GM21717 (cell line): ENCODE measurements around the gene HCN3.
"Not testable (repeated sequence)": the region's sequence is repeated elsewhere in the genome, so short reads cannot be mapped to it uniquely, and the experiment has no call there.

Experiments
- ATAC-seq: cut with Tn5 transposase; IDR thresholded peaks from one replicate; pipeline ENCODE4 v1.9.1; 2021; ENCODE audit warnings: mild to moderate bottlenecking, moderate library complexity; ENCODE audit not compliant: unreplicated experiment

The HCN3 gene

DNA sequence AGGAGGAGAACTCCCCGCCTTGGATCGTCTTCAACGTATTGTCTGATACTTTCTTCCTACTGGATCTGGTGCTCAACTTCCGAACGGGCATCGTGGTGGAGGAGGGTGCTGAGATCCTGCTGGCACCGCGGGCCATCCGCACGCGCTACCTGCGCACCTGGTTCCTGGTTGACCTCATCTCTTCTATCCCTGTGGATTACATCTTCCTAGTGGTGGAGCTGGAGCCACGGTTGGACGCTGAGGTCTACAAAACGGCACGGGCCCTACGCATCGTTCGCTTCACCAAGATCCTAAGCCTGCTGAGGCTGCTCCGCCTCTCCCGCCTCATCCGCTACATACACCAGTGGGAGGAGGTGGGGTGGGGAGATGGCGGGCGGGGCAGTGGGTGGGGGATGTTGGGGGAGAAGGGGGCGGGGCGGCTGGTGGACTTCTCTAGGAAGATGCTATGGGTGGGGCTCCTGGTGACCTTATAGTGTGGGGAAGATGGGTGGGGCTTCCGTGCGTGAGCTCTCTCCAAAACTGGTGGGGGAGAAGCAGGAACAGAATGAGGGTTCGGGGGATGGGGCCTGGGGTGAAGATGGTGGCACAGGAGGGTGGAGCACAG, 5.3 kb downstream of the HCN3 start:
- no peak for ATAC-seq

DNA sequence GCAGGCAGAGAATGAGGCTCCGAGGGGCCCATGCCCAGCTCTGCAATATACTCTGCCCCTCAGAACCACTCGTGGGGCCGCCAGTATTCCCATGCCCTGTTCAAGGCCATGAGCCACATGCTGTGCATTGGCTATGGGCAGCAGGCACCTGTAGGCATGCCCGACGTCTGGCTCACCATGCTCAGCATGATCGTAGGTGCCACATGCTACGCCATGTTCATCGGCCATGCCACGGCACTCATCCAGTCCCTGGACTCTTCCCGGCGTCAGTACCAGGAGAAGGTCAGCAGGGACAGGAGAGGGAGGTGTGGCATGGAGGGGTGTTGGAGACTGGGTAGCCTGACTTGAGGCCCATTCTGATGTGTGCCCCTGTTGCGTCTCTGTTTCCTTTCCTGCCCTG, 7.2 kb downstream of the HCN3 start:
- no peak for ATAC-seq

DNA sequence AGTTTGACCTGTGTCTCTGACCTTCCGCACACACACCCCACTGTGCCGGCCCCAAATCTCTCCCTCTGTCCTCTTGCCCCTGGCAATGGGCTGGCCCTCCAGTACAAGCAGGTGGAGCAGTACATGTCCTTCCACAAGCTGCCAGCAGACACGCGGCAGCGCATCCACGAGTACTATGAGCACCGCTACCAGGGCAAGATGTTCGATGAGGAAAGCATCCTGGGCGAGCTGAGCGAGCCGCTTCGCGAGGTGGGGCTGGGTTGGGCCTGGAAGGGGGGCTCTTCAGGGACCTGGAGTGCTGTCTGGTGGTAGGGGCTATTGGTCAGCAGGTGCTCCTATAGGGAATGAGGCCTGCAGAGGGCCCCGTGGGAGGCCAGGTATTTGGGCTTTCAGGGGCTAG, 7.8 kb downstream of the HCN3 start:
- no peak for ATAC-seq

DNA sequence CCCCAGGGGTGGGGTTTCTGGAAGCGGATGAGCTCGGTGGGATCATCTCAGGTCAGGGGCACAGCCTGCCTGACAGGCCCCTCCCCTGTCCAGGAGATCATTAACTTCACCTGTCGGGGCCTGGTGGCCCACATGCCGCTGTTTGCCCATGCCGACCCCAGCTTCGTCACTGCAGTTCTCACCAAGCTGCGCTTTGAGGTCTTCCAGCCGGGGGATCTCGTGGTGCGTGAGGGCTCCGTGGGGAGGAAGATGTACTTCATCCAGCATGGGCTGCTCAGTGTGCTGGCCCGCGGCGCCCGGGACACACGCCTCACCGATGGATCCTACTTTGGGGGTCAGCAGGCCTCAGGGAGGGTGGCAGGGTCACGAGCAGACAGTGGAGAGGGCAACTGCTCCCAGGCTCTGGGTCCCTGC, 8.4 kb downstream of the HCN3 start:
- no peak for ATAC-seq

DNA sequence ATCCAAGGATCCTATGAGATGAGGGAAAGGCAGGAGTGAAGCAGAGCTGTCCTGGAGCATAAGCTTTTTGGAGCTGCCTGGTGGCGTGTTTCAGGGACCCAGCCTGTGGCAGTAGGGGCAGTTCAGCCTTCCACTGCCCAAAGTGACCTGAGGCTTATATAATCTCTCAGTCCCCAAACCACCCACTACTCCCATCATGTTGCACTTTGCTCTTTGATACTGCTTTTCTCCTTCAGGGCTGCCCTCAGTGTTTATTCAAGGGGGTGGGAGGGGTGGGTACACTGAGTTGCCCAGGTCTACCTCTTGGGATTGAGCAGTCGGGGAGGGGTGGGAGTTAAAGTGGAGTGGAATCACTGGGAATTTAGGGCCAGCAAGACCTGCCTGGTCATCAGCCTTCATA, 9.3 kb downstream of the HCN3 start:
- ATAC-seq = no peak

DNA sequence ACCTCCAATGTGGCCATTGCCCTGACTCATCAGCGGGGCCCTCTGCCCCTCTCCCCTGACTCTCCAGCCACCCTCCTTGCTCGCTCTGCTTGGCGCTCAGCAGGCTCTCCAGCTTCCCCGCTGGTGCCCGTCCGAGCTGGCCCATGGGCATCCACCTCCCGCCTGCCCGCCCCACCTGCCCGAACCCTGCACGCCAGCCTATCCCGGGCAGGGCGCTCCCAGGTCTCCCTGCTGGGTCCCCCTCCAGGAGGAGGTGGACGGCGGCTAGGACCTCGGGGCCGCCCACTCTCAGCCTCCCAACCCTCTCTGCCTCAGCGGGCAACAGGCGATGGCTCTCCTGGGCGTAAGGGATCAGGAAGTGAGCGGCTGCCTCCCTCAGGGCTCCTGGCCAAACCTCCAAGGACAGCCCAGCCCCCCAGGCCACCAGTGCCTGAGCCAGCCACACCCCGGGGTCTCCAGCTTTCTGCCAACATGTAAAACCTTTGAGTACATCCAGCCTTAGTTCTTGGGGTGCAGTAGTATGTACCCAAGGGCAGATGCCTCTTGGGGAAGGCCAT, 10.8 kb downstream of the HCN3 start:
- ATAC-seq = no peak

DNA sequence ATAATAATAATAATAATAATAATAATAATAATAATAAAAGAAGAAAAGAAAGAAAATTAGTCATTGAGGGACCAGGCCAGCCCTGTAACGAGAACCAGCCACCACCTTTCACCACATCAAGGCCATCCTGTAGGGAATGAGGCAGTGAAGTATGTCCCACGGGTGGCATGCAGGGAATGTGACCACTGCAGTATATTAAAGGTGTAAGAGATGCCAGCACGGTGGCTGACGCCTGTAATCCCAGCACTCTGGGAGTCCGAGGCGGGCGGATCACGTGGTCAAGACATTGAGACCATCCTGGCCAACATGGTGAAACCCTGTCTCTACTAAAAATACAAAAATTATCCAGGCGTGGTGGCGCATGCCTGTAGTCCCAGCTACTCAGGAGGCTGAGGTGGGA, 13.7 kb downstream of the HCN3 start:
- not testable (repeated sequence) for ATAC-seq

DNA sequence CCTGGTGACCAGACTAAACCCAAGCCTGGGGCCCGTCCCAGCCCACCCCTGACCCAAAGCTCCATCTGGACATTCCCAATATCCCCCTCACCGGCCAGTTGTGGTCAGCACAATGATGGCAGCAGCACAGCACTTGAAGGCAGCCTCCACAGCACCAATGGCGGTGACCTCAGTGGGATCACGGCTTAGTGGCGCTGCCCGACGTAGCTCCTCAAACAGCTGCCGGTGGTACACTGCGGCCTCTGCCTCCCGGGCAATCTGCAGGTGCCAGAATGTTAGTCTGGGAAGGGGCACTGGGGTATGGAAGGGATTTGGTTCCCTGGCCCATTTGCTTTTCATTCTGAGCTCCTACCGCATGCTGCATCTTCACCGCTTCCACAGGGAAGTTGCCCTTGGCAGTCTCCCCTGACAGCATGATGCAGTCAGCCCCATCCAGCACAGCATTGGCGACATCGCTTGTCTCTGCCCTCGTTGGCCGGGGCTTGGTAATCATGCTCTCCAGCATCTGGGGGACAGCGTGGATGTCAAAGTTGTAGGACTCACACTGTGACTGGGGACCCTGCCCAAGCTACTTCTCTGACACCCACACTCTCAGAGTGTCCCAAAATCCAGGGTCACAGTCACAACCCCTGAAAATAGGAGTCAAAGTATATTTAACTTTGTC, 16.0 kb downstream of the HCN3 start:
- no peak for ATAC-seq

DNA sequence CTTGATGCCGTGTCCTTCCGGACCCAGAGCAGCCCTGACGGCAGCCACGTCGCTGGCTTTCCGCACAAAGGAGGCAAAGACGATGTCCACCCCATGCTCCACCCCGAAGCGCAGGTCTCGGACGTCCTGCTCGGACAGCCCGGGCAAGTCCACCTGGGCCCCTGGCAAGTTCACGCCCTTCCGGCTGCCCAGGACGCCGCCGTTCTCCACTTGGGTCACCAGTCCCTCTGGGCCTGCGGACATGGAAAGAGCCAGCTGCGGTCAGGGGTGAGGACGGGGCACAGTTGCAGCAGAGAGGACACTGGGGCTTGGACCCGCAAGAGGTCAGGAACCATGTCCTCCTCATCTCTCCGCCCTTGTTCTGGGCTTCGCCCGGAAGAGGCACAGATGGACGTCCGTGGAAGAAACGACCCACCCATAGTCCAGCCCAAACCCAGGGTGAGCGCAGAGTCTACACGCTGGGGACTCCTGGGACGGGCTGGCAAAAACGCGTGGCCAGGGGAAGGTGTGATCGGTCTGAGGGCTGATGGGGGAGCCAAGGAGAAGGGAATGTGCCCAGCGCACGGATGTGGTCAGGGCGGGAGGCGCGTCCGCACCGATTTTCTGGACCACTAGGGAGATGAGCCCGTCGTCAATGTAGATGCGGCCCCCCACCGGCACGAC, 17.4 kb downstream of the HCN3 start:
- no peak for ATAC-seq

DNA sequence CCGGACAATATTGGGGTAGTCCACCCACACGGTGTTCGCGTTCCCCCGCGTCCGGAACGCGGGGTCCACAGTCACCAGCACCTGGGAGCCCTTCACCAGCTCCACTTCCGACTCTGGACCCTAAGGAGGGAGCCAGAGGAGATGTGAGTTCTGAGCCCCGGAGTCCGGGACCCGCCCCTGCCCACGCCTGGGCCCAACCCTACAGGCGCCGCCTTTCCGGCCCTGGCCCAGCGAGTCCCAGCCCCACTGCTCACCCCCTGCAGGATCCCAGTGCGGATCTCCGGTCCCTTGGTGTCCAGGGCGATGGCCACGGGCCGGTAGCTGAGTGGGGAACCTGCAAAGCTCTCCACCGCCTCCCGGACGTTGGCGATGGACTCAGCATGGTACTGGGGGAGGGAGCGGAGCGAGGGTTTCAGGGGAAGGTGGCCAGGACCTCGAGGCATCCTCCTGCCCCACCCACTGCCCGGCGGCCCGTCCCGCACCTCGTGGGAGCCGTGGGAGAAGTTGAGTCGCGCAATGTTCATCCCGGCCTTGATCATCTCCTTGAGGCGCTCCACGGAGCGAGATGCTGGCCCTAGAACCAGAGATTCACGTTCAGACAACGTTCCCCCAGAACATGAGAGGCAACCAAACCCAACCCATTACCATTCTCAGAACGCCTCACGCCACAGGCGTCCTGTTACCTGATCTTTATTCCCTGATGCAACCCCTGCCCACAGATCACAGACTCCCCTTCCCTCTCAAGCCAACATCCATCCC, 18.1 kb downstream of the HCN3 start:
- ATAC-seq = no peak

DNA sequence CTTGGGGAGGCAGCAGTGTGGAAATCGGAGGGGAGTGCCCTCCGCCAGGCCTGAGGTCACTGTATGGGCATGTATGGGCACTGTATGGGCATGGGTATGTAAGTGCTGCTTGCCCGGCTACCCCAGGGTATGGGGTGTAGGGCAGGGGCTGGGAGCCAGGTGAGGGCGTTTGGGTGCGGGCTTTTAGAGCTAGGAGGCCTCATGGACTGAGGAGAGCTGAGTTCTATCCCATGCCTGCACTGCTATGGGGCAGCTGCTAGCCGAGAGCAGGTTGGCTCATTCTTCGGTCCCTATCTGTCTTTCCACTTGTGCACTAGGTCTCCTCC, 18.6 kb downstream of the HCN3 start:
- no peak for ATAC-seq

DNA sequence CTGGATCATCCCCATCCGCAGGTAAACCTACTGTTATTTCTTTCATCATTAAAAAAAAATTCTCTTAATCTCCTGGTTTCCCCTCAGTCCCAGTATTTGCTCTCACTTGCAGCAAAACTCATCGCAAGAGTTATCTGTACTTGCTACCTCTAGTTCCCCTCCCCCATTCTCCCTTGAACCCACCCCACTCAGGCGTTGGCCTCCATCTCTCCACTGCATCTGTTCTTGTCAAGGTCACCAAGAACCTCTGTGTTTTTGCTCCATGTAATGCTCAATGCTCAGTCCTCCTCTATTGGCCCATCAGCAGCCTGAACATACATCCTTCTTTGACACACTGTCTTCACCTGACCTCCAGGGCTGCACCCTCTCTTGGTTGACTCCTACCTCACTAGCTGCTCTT, 19.4 kb downstream of the HCN3 start:
- no peak for ATAC-seq

DNA sequence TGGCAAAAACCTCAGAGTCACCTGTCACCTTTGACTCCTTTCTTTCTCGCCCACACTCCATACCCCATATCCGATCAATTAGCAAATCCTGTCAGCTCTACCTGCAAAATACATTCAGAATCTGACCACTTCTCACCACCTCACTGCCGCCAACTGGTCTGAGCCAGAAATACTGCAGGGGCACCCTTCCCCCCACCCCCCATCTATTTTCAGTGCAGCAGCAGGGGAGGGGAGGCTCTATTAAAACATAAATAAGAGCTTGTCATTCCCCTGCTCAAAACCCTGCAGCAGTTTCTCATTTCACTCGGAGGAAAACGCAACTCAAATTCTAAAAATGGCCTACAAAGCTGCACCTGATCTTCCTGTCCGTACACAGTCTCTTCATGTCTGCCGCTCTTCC, 20.1 kb downstream of the HCN3 start:
- ATAC-seq = no peak

DNA sequence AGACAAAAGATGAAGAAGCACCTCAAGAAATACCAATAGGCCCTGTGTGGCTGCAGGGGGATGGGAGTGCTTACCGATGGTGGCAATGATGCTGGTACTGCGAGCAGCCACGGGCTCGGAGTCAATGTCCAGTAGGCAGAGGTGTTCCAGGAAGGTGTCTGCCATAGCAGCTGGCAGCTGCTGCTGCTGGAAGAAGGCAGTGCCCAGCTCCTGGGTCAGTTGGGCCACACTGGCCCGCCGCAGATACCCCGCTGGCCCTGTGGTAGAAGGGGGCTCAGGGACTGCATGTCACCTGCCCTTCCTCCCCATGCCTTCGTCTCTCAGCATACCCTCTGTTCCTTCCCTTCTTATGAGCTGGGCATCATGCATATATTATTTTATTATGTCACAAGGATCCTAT, 22.8 kb downstream of the HCN3 start:
- ATAC-seq = no peak

DNA sequence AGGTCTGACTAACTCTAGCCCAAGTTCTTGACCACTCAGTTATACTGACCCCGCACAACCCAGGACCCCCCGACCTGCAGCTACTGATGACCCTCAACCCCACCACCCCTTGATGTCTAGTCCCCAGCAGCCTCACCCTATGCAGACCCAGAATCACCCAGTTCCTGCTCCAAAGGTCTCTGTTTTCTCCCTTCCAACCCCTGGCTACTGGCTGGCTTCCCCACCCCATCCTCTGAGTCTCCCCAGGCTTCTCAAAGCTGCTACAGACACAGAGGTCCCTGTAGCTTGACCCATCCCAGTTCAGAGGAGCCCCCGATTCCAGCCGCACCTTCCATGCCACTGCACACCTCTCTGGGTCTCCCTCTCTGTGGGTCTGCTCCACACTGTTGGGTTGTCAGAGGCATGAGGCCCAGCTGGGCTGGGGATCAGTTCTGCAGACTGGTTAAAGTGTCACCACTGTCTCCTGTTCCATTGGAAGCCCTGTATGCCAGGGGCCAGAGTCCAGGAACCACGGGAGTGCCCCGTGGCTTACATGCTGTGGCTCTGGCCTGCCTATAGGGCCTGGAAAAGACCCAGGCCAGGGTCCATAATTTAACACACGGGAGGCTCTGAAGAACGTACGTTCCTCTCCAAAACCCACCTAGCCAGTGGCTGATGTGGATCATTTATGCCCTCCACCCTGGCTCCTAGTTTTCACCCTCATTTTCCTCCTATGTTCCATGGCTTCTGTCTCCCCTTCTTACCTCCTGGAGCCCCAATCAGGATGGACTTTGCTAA, 23.5 kb downstream of the HCN3 start:
- ATAC-seq = no peak

DNA sequence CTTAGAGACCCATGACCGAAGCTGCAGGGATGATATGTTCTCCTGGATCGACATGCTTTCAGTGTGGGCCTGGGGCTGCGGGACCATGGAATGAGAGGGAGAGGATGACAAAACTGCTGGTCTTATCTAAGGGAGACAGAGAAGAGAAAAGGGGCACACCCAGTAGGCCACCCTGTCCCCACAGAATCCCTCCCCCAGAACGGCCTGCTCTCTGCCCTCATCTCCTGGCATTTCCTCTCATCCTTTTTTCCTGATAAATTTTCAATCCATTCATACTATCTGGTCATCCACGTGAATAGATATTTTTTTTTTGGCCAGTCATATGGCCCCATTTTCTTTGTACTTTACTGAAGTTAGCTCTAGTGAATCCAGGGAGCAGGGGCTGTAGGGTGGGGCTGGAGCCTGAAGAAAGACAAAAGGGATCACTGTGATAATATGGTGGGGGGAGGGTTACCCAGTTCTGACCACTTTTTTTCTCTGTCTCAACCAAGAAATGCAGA, 24.1 kb downstream of the HCN3 start, which contains the start of gene PKLR:
TSS of gene PKLR (minus strand) at position 97 of the 500 bp plus-strand sequence. CDS start at position 54, 43 bp downstream.
- ATAC-seq = no peak

DNA sequence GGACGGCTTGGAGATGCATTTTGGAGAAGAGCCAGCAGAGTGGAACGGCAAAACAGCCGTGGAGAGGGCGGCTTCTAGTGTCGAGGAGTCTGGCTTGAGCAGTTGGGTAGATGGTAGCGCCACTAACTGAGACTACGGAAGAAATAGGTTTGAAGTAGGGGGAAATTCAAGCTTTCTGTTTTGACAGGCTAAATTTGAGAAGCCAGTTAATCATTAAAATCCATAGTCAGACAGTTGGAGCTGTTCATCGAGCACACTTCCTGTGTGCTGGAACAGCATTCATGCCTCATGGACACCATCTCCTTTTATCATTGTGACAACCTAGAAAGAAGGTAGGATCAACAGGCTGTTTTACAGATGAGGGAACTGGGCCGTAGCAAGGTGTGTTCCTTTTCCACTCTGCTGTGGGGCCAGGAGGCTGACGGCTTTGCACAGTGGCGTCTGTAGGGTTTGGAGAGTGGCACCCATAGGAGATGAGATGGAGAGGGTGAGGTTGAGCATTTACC, 27.3 kb downstream of the HCN3 start:
- no peak for ATAC-seq

DNA sequence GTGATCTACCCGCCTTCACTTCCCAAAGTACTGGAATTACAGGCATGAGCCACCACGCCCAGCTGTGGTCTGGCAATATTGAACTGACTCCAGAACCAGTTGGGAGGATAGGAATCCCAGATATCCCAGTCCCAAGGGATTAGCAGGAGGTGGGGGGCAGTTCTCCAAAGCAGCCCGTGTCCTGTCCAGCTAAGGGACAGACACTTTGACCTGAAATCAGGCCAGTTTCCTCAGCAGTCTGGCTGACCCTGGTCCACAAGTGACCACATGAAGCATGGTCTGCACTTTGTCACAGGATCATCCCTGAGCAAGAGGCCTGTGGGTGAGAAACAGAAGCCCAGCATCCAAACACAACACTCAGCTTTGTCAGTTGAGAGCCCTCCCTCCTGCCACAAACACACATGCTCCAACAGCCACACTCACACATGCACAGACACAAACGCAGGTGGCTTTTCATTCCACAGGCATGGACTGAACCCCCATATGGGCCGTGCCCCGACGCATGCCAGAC, 28.7 kb downstream of the HCN3 start:
- ATAC-seq = no peak

DNA sequence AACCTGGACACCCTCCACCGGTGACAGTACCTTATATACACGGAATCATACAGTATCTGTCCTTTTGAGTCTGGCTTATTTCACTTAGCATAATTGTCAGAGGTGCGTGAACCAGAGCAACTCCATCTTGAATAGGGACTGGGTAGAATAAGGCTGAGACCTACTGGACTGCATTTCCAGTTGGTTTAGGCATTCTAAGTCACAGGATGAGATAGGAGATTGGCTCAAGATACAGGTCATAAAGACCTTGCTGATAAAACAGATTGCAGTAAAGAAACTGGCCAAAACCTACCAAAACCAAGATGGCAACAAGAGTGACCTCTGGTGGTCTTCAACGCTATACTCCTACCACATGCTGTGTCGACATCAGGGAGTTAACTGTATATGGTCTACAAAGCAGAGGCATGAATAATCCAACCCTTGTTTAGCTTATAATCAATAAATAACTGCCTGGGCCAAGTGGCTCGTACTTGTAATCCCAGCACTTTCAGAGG, 30.0 kb downstream of the HCN3 start:
- ATAC-seq = no peak
